NCI-H2227 (cell line): ENCODE measurements around the gene HEYL.

ENCODE experiments used
- DNase-seq: peaks from one replicate; lab custom pipeline; 2025; ENCODE audit not compliant: unreplicated experiment; lab: John Stamatoyannopoulos, UW

Gene HEYL

GRCh38 chr1:39668111-39668510, 28.7 kb upstream of the HEYL start:
- no peak for DNase-seq

- no peak for DNase-seq
Measured at GRCh38 chr1:39666772-39667171, 27.3 kb upstream of the HEYL start.

- DNase-seq, result no peak
Measured at GRCh38 chr1:39663559-39663958, 24.1 kb upstream of the HEYL start.

GRCh38 chr1:39662861-39663260, 23.4 kb upstream of the HEYL start:
- no peak for DNase-seq

GRCh38 chr1:39659538-39659937, 20.1 kb upstream of the HEYL start:
- DNase-seq, result no peak

GRCh38 chr1:39659110-39659509, 19.7 kb upstream of the HEYL start:
- DNase-seq, result no peak

- peak; percentile 73 for DNase-seq
Measured at GRCh38 chr1:39657923-39658485, 18.6 kb upstream of the HEYL start.

GRCh38 chr1:39657402-39657801, 18.0 kb upstream of the HEYL start:
- DNase-seq, result no peak

GRCh38 chr1:39656391-39656790, 16.9 kb upstream of the HEYL start:
- no peak for DNase-seq

- no peak for DNase-seq
Measured at GRCh38 chr1:39655578-39656268, 16.3 kb upstream of the HEYL start.

- no peak for DNase-seq
Measured at GRCh38 chr1:39654291-39654690, 14.8 kb upstream of the HEYL start.

GRCh38 chr1:39653546-39654031, 14.1 kb upstream of the HEYL start:
- DNase-seq, result peak; percentile 88

- DNase-seq, result no peak
Measured at GRCh38 chr1:39652554-39652953, 13.1 kb upstream of the HEYL start.

GRCh38 chr1:39652105-39652504, 12.7 kb upstream of the HEYL start:
- no peak for DNase-seq

GRCh38 chr1:39650431-39650830, 11.0 kb upstream of the HEYL start:
- DNase-seq, result no peak

GRCh38 chr1:39649636-39650185, 10.3 kb upstream of the HEYL start:
- DNase-seq, result no peak

GRCh38 chr1:39648496-39648895, 9.1 kb upstream of the HEYL start:
- no peak for DNase-seq

- no peak for DNase-seq
Measured at GRCh38 chr1:39647247-39647646, 7.8 kb upstream of the HEYL start.

- peak; percentile 51 for DNase-seq
Measured at GRCh38 chr1:39646232-39647081, 7.0 kb upstream of the HEYL start.

- DNase-seq, result no peak
Measured at GRCh38 chr1:39645411-39646043, 6.1 kb upstream of the HEYL start.

- no peak for DNase-seq
Measured at GRCh38 chr1:39643705-39644104, 4.3 kb upstream of the HEYL start.
